Hematopoietic multipotent progenitor cell treated with erythropoietin and hydrocortisone succinate and interleukin-3 and kit ligand, for 15 days (in vitro differentiated cells): ENCODE results near the gene ELMO2.

ENCODE experiments used
- DNase-seq: peaks from one replicate; pipeline ENCODE4 v3.0.0-alpha.2; 2015; ENCODE audit warnings: low spot score

ELMO2 gene

DNA sequence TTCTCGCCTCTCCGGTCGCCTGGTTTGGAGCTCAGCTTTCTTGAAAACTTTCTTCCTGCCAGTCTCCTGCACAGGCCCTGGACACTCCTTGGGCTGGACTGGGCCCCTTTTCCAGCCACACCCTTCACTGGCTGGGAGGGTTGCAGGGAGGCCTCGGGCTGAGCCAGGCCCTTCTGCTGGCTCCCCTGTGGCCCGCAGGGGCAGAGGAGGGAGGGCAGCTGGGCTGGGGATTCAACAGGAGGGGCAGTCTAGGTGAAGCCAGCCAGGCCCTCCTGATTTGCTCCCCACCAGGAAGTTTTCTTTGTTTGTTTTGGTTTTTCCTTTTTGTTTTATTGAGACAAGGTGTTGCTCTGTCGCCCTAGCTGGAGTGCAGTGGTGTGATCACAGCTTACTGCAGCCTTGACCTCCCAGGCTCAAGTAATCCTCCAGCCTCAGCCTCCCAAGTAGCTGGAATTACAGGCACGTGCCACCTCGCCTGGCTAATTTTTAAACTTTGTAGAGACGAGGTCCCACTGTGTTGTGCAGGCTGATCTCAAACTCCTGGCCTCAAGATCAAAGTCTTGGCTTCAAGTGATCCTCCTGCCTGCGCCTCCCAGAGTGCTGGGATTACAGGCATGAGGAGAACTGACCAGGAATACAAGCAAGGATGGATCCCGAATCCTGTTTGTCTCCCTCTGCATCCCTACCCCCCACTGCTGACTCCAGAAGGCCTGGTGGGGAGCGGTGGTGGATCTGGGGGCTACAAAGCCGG, 74.6 kb downstream of the ELMO2 start:
- no peak for DNase-seq

DNA sequence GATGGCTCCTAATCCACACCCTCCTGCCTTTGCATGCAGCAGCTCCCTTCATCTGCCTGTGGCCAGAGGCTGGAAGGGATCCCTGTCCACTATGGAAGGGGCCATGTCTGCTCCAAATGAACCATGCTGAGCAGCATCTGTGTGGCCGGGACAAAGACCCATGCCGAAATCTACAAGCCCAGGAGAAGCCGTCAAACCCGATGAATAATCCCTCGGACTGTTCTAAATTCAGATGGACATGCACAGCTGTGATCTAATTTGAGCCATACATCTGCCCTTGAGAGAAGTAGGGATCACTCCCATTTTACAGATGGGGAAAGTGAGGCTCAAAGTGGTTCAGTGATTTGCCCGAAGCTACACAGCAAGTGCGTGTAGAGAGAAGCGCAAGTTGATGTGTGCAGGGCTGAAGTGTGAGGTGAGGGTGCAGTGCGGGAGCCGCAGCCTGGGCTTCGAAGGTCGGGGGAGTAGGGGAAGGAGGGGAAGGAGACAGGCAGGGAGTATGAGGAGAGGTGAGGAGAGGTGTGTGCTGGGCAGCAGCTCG, 75.5 kb downstream of the ELMO2 start:
- DNase-seq, result no peak

DNA sequence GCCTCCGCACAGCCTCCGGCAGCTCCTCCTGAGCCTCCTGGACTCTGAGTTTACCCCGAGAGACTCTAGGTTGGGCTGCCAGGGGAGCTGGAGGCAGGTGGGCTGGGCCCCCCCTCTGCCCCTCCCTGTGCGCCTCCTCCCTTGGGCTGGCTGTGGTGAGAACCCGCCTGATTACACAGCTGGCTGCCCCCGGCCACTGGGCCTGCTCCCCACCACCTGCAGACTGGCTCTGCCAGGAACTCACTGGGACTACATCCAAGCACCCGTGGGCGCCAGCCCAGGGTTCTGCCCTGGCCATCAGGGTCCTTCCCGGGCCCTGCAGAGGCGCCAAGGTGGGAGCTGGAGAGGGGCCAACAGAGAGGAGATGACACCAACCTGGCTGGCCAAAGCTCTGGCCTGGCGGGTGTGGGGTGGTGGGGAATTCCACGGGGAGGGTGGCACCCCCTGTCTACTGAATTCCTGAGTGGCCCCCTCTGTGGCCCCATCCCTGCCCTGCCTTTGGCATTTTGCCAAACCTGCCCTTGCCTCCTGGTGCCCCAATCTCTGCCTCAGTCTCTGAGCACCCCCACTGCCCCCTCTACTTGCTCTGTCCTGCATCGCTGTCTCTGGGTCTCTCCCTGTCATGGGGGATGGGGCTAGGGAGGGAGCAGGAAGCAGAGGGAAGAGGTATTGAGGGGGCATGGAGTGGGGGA, 76.2 kb downstream of the ELMO2 start:
- no peak for DNase-seq

DNA sequence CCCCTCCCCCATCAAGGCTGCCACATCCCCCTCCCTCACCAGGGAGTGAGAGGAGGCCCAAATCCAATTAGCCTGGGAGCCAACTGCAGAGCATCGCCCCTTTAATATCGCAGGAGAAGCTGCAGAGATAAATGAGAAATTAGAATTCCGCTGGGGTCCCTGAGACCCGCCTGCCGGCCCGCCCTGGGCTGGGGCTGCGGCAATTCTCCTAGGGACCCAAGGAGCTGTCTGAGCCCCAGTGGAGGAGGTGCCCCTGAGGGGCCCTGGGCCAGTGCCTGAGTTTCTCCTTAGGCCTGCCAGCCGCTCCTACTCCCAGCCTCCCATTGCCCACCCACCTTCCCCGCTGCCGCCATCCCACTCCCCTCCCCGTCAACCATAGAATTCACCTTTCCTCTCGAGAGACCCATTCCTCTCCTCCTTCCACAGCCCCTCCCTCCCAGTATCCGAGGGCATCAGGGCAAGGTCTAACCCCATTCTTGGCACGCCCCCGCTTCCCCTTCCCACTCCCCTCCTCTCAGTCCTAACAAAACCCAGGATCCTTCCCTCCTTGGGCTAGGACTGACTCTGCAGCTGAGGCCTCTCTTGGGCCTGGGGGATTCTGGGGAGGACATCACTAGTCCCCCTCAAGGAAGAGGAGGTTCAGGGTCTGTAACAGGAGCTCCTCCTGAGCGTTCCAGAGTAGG, 78.1 kb downstream of the ELMO2 start:
- DNase-seq, result no peak

DNA sequence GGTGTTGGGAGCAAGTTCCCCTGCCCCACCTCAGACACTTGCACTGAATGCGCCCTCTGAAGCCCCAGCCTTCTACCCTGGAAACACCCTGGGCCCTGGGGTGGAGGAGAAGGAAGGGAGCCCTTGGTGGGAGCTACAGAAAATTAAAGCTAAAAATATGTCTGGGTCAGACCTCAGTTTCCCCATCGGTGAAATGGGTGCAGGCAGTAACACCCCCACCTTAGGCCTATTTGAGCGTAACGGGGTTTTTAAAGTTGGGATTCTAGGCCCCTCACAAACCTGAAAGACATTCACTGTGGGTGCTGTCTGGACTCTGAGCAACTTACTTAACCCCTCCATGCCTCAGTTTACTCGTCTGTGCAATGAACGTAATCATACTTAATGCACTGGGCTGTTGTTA, 78.9 kb downstream of the ELMO2 start:
- no peak for DNase-seq

DNA sequence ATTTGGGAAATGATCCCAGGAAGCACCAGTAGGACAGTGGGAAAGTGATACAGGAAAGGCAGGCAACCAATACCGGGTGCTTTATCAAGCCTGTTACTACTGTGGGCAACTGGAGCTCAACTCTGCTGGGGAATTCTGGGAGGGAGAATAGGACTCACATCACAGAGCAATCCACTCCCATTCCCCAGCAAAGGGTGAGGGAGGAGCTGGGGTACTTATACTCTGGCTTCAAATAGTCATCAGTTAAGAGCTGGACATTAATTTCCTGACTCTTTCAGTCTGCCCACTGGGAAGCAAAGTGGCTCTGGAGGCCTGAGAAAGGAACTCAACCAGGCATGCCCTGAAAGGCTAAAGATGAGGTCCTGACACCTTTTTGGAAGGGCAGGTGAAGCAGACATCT, 80.6 kb downstream of the ELMO2 start:
- DNase-seq, result no peak

DNA sequence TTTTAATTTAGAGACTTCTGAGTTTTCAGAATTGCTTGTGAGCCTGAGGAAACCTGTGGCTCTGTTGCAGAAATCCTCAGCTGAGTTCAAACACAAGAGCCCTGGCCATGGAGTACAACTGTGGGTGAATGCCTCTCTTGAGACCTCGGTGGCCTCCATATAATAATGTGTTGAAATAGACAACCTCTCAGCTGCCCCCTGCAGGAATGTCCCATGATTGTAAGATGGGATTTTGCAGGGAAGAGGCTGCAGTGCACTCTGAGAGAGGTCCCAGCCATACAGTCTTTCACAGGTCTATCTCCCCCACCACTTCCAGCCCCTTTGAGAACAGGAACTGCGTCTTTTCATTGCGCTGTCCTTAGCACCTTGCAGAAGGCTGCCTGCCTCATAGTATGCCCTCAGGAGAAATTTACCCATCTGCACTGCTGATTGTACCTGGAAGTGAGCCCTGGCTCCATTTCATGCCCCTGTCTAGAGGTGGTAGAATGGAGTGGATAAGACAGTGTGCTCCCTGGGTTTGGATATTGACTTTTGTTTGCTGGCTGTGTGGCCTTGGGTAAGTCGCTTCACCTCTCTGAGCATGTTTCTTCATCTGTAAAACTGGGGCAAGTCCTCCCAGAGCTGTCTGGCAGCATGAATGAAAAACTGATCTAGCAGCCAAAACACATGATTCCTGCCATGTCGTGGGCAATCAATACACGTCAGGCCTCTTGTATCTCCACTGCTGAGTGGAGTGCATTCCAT, 81.3 kb downstream of the ELMO2 start:
- DNase-seq, result no peak

DNA sequence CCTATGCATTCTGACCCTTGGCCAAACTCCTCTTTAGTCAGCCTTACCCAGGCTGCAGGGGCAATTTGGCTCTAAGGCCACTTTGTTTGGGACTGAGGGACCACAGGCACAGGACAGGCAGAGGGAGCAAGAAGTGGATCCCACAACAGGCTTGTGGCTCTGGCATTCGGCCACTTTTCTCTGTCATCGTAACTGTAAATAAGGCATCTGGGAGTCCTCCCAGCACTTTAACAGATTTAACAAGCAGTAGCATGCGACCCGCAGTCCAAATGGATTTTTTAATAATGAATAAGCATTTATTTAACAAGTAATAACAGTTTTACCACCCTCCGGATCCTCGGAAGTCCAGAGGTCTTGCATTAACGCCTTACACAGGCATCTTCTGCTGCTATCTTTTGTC, 82.0 kb downstream of the ELMO2 start:
- DNase-seq, result no peak

DNA sequence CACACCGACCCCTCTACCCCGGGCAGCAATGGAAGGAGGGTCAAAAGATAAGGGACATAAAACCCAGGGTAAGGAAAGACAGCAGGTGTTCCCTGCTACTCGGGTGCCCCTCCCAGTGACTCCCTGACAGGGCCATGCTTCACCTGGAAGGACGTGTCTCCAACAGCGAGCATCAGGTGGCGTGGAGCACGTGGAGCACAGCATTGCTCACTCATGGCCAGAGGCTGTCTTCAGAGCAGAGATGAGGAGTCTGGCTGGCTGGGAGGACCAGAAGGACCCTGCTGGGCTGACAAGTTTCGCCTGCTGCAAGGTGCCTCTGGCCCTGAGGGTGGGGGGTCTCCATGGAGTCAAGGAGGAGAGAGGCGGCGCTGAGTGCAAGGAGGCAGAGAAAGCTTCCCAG, 82.9 kb downstream of the ELMO2 start:
- DNase-seq, result no peak

DNA sequence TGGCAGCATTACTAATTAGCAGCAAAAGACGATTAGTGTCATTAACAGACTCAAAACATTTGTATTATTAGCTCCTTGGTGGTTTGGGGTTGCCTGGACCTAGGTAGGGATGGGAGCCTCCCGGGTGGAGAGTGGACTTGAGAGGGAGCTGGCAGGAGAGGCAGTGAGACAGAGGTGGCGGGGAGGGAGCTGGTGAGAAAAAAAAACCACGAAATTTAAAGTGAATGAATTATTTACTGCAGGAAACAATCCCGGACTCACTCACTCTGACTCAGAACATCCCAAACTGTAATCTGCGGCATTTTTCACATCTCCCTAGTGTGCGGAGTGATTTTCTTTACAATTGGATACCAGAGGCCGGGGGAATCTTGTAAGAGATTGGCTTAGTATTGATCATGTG, 83.8 kb downstream of the ELMO2 start:
- DNase-seq, result no peak

DNA sequence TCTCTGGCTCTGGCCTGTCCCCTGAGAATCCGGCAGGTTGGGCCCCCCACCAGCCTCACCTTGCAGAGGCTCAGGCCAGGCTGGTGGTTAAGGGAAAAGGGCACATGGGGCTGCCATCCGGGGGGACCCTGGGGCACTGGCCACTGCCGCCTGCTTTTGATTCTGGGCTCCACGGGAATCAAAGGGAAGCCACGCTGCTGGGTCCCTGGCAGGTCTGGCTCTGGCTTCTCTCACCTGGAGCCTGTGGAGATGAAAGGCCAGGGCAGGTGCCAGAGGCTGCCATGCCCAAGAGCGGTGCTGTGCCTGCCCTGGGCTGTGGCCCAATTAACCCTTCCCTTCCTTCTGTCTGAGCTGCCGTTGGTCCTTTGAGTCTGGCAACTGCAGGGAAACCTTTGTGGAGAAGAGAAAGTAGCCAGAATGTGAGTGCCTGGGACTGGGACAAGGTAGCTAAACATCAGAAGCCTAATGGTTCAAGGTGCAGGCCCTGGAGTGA, 88.7 kb downstream of the ELMO2 start:
- no peak for DNase-seq

DNA sequence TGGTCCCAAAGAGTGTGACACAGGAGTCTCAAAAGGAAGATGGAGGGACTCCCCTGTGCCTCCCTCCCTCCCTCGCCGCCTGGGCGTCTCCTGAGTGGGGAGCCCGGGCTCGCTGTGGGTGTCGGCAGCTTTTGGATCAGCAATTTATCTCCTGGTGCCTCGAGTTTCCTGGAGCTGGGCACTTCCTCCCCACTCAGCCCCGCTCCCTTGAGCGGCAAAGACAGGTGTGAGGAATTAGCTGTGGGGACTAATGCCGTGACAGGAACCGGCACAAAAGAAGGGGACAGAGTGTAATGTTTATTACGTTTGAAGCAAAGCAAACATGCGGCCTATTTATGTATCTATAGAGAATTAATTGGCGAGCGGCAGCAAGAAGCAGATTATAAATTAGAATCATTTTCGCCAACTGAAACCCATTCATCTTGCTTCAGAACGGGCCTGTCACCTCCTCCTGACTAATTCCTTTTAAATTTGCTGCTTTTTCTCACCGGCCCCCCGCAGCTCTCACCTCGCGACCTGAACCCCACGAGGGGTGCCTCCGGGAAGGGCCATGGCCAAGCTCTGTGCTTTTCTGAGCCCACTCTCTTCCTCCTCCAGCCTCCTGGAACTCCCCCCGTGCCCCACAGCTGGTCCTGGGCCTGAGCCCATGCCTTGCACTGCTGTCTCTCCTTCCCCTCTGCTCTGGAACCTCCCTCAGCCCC, 89.3 kb downstream of the ELMO2 start:
- DNase-seq, result no peak
